Measurements from ENCODE around the gene MYRIP.

GRCh38 chr3:40044487-40044886 is 235.1 kb downstream of the MYRIP start:
- TF ChIP-seq RARB (CRISPR knock-in tag; IDR thresholded peaks at IDR 0.05) (no peak), GLIS3 (CRISPR knock-in tag; IDR thresholded peaks at IDR 0.05) (no peak), ARNTL (CRISPR knock-in tag; IDR thresholded peaks at IDR 0.05; ENCODE audit: borderline replicate concordance, low read depth) (no peak), ZC3H10 (CRISPR knock-in tag; IDR thresholded peaks at IDR 0.05) (peak; percentile 66; the same call in 1 of the 2 replicates), ESRRG (CRISPR knock-in tag; IDR thresholded peaks at IDR 0.05) (no peak), PATZ1 (CRISPR knock-in tag; IDR thresholded peaks at IDR 0.05; ENCODE audit: borderline replicate concordance) (no peak), ZNF565 (CRISPR knock-in tag; conservative IDR thresholded peaks at IDR 0.05; ENCODE audit: low read depth) (no peak)
